Neural cell (in vitro differentiated cells): ENCODE data around the gene SMG6. TPM values are rescaled to one million over a fixed set of nuclear protein-coding genes. Genes with fewer than 3 reads are reported as not detected.

Source experiments
- H2AFZ ChIP-seq: fragments of 200-600, 300-800 bp; sonication (generic), shearing (Covaris generic); 2 replicates; pipeline ENCODE4 v1.6.0; 2014; ENCODE audit warnings: low read depth, mild to moderate bottlenecking, antibody characterized with exemption, low read length, moderate library complexity
- H3F3A ChIP-seq: fragments of 200-600 bp; shearing (Covaris generic); 2 replicates; pipeline ENCODE4 v1.6.1; 2016; ENCODE audit warnings: mild to moderate bottlenecking, moderate library complexity, mixed read lengths, antibody characterized with exemption, low read length; ENCODE audit not compliant: insufficient read depth, poor library complexity, severe bottlenecking
- H3K27ac ChIP-seq: fragments of 200-600, 300-800 bp; sonication (generic), shearing (Covaris generic); 2 replicates; pipeline ENCODE4 v1.5.1; 2014; ENCODE audit warnings: mild to moderate bottlenecking, low read length, moderate library complexity
- H3K27me3 ChIP-seq: fragments of 300-800, 200-600 bp; sonication (generic), shearing (Covaris generic); 2 replicates; pipeline ENCODE4 v1.6.0; 2014; ENCODE audit warnings: mild to moderate bottlenecking, low read depth, low read length, moderate library complexity; ENCODE audit not compliant: insufficient read depth
- H3K36me3 ChIP-seq: fragments of 300-800, 200-600 bp; sonication (generic), shearing (Covaris generic); 2 replicates; pipeline ENCODE4 v1.5.1; 2014; ENCODE audit warnings: mild to moderate bottlenecking, antibody characterized with exemption, low read length, moderate library complexity; ENCODE audit not compliant: insufficient read depth
- H3K4me2 ChIP-seq: fragments of 300-800, 200-600 bp; sonication (generic), shearing (Covaris generic); 2 replicates; pipeline ENCODE4 v1.6.0; 2014; ENCODE audit warnings: mild to moderate bottlenecking, low read length
- H3K4me3 ChIP-seq: fragments of 300-800, 200-600 bp; sonication (generic), shearing (Covaris generic); 2 replicates; pipeline ENCODE4 v1.5.1; 2014; ENCODE audit warnings: mild to moderate bottlenecking, low read length, moderate library complexity
- H3K79me2 ChIP-seq: fragments of 200-600 bp; shearing (Covaris generic); replicated peaks from 2 replicates; pipeline ENCODE4 v1.6.0; 2014; ENCODE audit warnings: mild to moderate bottlenecking, low read length, moderate library complexity; ENCODE audit not compliant: insufficient read depth
- H3K9ac ChIP-seq: fragments of 300-800, 200-600 bp; sonication (generic), shearing (Covaris generic); 2 replicates; pipeline ENCODE4 v1.6.1; 2016; ENCODE audit warnings: mild to moderate bottlenecking, low read length, mixed read lengths
- H3K9me2 ChIP-seq: fragments of 200-600 bp; shearing (Covaris generic); 2 replicates; pipeline ENCODE4 v1.6.1; 2016; ENCODE audit warnings: mild to moderate bottlenecking, low read length, mixed read lengths; ENCODE audit not compliant: insufficient read depth
- H3K9me3 ChIP-seq: fragments of 200-600, 300-800 bp; sonication (generic), shearing (Covaris generic); 2 replicates; pipeline ENCODE4 v1.6.1; 2016; ENCODE audit warnings: mild to moderate bottlenecking, mixed run types, low read length, moderate library complexity, mixed read lengths
- H4K20me1 ChIP-seq: fragments of 200-600 bp; shearing (Covaris generic); 2 replicates; pipeline ENCODE4 v1.6.1; 2016; ENCODE audit warnings: mild to moderate bottlenecking, mixed run types; ENCODE audit not compliant: insufficient read depth
- EP300 ChIP-seq: fragments of 450-650 bp; conservative IDR thresholded peaks from 2 replicates; pipeline ENCODE4 v1.6.1; 2014; ENCODE audit warnings: antibody characterized with exemption, mild to moderate bottlenecking, moderate library complexity; ENCODE audit not compliant: poor library complexity, severe bottlenecking
- EZH2 ChIP-seq: fragments of 200-600, 300-800 bp; shearing (Covaris generic), sonication (generic); IDR thresholded peaks from 2 replicates; pipeline ENCODE4 v1.6.1; 2014; ENCODE audit warnings: antibody characterized with exemption, low read length, borderline replicate concordance, mild to moderate bottlenecking; ENCODE audit not compliant: insufficient read depth, poor library complexity, severe bottlenecking
- MXI1 ChIP-seq: fragments of 450-650 bp; conservative IDR thresholded peaks from 2 replicates; pipeline ENCODE4 v1.6.1; 2014; ENCODE audit warnings: antibody characterized with exemption, mild to moderate bottlenecking; ENCODE audit not compliant: poor library complexity, severe bottlenecking
- POLR2AphosphoS5 ChIP-seq: IDR thresholded peaks from 2 replicates; pipeline ENCODE4 v1.6.1; 2012
- RAD21 ChIP-seq: fragments of 450-650 bp; conservative IDR thresholded peaks from 2 replicates; pipeline ENCODE4 v1.6.1; 2014; ENCODE audit warnings: antibody characterized with exemption, mild to moderate bottlenecking, moderate library complexity
- SMC3 ChIP-seq: fragments of 450-650 bp; conservative IDR thresholded peaks from 2 replicates; pipeline ENCODE4 v1.6.1; 2014; ENCODE audit warnings: antibody characterized with exemption, mild to moderate bottlenecking, moderate library complexity; ENCODE audit not compliant: poor library complexity
- TAF1 ChIP-seq: IDR thresholded peaks from 2 replicates; pipeline ENCODE4 v1.6.1; 2012; ENCODE audit warnings: low read depth
- polyA minus RNA-seq: library from RNA; depleted of rRNA, polyadenylated mRNA; stranded (reverse); fragments of >200 nt; gene quantifications from 2 replicates; pipeline ENCODE4 v1.2.3, GENCODE V29; 2014
- polyA plus RNA-seq: library from polyadenylated mRNA; depleted of rRNA; stranded (reverse); fragments of >200 nt; gene quantifications from 2 replicates; pipeline ENCODE4 v1.2.3, GENCODE V29; 2014
- TF ChIP-seq, protein P1 (sequence below): fragments of 450-650 bp; IDR thresholded peaks from 2 replicates; pipeline ENCODE4 v1.5.1; 2014; ENCODE audit warnings: antibody characterized with exemption, mild to moderate bottlenecking, moderate library complexity; ENCODE audit not compliant: poor library complexity, severe bottlenecking
- TF ChIP-seq, protein P2 (sequence below): IDR thresholded peaks from 2 replicates; pipeline ENCODE4 v1.6.1; 2012; ENCODE audit warnings: borderline replicate concordance

Gene SMG6
- polyA plus RNA-seq (13.9 and 17.5 TPM in 2 replicates), polyA minus RNA-seq (29.7 and 30.7 TPM in 2 replicates)

DNA sequence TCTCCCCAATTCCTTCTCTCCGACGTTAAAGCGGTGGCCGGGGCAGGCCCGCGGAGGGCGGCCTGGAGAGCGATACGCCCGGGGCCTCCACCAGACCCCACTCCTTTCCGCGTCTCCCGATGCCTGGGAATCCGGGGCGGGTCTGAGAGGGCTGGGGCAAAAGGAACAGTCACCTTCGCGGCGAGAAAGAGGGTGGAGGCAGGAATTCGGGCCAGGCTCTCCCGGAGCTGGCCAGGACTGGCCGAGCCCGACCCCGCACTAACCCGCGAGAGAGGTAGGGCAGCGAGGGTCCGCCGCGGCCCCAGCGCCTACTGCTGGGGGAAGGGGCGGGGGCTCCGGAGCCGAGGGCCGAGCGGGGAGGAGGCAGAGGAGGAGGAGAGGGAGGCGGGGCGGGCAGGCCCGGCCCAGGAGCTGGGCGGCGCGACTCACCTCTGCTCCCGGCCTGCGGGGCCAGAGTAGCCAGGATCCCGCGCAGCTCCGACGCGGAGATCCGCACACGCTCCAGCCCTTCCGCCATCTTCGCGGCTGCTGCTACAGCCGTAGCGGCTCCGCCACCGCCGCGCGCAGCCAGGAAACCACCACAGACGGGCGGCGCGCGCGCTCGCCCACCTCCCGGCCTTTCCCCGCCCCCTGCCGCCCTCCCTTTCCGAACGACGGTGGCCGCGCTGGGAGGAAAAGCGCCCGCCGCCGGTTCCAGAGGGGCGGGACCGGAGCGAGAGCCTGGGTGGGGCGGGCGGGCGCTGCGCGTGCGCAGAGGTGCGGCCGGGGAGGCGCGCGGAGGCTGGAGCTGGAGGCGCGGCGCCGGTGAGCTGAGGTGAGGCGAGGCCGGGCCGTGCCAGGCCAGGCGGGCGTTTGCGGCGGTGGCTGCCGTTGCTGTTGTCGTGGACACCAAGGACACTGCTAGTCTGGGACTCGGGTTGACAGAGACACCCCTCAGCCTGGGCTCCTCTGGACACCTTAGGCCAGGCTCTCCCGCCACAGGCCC lies at the start of gene SMG6, which contains the start of gene SRR:
Gene SMG6 (minus strand): TSS at position 582 of the 985 bp plus-strand sequence. CDS start 65 bp downstream, at position 517.
Gene SRR (plus strand): TSS at position 747 of the 985 bp plus-strand sequence. CDS start 11,611 bp downstream, outside the sequence.
- Histone ChIP-seq H3K4me2 (peak within 1 kb of the TSS; percentile 56), H2AFZ (peak within 1 kb of the TSS; percentile 73), H3K9me3 (no peaks in the 10 kb centered on the region), H4K20me1 (no peaks in the 10 kb centered on the region), H3K27me3 (no peaks in the 10 kb centered on the region), H3F3A (no peaks in the 10 kb centered on the region), H3K27ac (peak within 1 kb of the TSS; percentile 84), H3K9me2 (no peaks in the 10 kb centered on the region), H3K9ac (peak within 1 kb of the TSS; percentile 87), H3K4me3 (peak within 1 kb of the TSS; percentile 98), H3K79me2 (peaks cover 39% of the 10 kb centered on the region), H3K36me3 (peaks cover 8% of the 10 kb centered on the region)
- no peak for TF ChIP-seq TAF1
- TF ChIP-seq, protein P1, sequence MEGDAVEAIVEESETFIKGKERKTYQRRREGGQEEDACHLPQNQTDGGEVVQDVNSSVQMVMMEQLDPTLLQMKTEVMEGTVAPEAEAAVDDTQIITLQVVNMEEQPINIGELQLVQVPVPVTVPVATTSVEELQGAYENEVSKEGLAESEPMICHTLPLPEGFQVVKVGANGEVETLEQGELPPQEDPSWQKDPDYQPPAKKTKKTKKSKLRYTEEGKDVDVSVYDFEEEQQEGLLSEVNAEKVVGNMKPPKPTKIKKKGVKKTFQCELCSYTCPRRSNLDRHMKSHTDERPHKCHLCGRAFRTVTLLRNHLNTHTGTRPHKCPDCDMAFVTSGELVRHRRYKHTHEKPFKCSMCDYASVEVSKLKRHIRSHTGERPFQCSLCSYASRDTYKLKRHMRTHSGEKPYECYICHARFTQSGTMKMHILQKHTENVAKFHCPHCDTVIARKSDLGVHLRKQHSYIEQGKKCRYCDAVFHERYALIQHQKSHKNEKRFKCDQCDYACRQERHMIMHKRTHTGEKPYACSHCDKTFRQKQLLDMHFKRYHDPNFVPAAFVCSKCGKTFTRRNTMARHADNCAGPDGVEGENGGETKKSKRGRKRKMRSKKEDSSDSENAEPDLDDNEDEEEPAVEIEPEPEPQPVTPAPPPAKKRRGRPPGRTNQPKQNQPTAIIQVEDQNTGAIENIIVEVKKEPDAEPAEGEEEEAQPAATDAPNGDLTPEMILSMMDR = peak; percentile 16
- peak; percentile 88 for TF ChIP-seq POLR2AphosphoS5
- TF ChIP-seq EP300 = peak; percentile 46
- TF ChIP-seq RAD21 = no peak
- TF ChIP-seq MXI1 = peak; percentile 72
- TF ChIP-seq SMC3 = peak; percentile 20
- TF ChIP-seq EZH2 = no peak

DNA sequence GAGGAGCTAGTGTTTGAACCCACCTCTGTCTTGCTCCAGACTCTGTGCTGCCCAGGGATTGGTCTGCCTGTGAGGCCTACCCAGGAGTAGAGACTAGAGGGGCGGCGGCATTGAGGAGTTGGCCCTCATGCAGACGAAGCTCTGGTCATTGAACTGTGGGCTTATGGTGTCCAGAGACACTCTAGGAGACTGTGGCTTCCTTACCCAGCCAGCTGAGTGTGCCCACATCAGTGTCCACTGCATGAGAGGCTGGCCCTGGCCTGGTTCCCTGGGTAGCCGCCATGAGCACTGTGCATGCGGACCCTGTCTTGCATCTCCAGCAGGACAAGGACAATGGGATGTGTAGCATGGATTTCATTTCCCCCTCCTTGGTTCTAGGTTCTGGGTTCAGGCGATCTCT lies 47.7 kb upstream of the SMG6 start:
- H2AFZ ChIP-seq = no peak overlapping the region
- H3K79me2 ChIP-seq = no peaks in the 10 kb centered on the region
- H3K27ac ChIP-seq = no peak overlapping the region
- no peaks in the 10 kb centered on the region for H3K9me3 ChIP-seq
- H3K4me3 ChIP-seq = no peak overlapping the region
- no peaks in the 10 kb centered on the region for H3K27me3 ChIP-seq
- H3K9me2 ChIP-seq = no peaks in the 10 kb centered on the region
- no peak overlapping the region for H3K9ac ChIP-seq
- H4K20me1 ChIP-seq = no peaks in the 10 kb centered on the region
- H3F3A ChIP-seq = no peaks in the 10 kb centered on the region
- H3K4me2 ChIP-seq = no peak overlapping the region
- no peaks in the 10 kb centered on the region for H3K36me3 ChIP-seq
- TF ChIP-seq SMC3 (no peak), EP300 (no peak), RAD21 (no peak), TAF1 (no peak), EZH2 (no peak)

DNA sequence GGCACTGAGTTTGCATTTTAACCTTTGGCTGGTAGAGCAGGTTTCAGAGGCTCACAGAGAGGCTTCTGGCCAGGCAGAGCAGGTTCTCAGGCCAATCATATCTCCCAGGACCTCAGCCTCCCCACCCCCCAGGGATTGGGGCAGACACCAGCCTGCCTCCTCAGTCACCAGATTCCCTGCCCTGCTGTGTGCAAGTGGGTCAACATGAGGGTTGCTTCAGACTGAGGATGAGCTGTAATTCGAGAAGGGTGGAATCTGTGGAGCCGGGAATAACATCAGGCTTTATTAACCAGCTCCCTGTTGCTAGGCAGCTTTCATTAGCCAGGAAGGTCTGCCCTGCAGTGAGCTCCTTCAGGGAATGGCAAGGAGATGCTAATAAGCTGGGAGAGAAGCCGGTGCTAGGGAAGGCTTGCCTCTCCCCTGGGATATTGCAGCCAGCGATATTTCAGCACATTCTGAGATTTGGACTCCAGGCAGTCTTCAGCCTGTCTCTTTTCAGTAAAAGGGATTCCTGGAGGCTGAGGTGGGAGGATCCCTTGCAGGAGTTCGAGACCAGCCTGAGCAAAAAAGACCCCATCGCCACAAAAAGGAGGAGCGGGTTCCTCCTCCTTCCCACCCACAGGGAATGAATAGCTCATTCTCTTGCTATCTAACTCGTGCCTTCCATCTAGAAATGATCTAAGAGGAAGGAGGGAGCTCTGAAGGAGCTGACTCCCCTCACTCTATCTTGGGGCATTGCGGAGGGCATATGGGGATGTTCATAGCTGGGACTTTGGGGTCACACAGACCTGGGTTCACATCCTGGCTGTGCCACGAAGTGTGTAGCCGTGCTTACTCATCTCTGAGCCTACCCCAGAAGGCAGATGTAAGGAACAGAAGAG lies 44.5 kb upstream of the SMG6 start:
- Histone ChIP-seq H3K9me3 (no peaks in the 10 kb centered on the region), H3K4me2 (peak overlapping the region; percentile 62), H3K79me2 (no peaks in the 10 kb centered on the region), H3F3A (no peaks in the 10 kb centered on the region), H3K36me3 (no peaks in the 10 kb centered on the region), H3K9ac (peak overlapping the region; percentile 68), H3K9me2 (no peaks in the 10 kb centered on the region), H3K27ac (peak overlapping the region; percentile 97), H2AFZ (peak overlapping the region; percentile 17), H3K27me3 (no peaks in the 10 kb centered on the region), H4K20me1 (no peaks in the 10 kb centered on the region), H3K4me3 (peak overlapping the region; percentile 59)
- TF ChIP-seq TAF1 = peak; percentile 85
- TF ChIP-seq, protein P2, sequence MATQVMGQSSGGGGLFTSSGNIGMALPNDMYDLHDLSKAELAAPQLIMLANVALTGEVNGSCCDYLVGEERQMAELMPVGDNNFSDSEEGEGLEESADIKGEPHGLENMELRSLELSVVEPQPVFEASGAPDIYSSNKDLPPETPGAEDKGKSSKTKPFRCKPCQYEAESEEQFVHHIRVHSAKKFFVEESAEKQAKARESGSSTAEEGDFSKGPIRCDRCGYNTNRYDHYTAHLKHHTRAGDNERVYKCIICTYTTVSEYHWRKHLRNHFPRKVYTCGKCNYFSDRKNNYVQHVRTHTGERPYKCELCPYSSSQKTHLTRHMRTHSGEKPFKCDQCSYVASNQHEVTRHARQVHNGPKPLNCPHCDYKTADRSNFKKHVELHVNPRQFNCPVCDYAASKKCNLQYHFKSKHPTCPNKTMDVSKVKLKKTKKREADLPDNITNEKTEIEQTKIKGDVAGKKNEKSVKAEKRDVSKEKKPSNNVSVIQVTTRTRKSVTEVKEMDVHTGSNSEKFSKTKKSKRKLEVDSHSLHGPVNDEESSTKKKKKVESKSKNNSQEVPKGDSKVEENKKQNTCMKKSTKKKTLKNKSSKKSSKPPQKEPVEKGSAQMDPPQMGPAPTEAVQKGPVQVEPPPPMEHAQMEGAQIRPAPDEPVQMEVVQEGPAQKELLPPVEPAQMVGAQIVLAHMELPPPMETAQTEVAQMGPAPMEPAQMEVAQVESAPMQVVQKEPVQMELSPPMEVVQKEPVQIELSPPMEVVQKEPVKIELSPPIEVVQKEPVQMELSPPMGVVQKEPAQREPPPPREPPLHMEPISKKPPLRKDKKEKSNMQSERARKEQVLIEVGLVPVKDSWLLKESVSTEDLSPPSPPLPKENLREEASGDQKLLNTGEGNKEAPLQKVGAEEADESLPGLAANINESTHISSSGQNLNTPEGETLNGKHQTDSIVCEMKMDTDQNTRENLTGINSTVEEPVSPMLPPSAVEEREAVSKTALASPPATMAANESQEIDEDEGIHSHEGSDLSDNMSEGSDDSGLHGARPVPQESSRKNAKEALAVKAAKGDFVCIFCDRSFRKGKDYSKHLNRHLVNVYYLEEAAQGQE = peak; percentile 100
- peak; percentile 41 for TF ChIP-seq MXI1
- no peak for TF ChIP-seq SMC3
- peak; percentile 72 for TF ChIP-seq POLR2AphosphoS5
- TF ChIP-seq RAD21 = no peak
- TF ChIP-seq, protein P1 = no peak
- TF ChIP-seq EP300 = peak; percentile 79
- TF ChIP-seq EZH2 = no peak
